Measurements from ENCODE around the gene COQ8A.

- no peak for TF ChIP-seq EZH2 (IDR thresholded peaks at IDR 0.05; ENCODE audit: low read length, missing control alignments)
- no peak for TF ChIP-seq CTCF (conservative IDR thresholded peaks at IDR 0.05 in 1 of 2, IDR thresholded peaks at IDR 0.05 in 1 of 2; ENCODE audit: low read depth in 1 of 2, low read length in 2 of 2)
Observed at GRCh38 chr1:226965581-226966440, 25.7 kb downstream of the COQ8A start.

Measured in fibroblast of lung (primary cell).